ENCODE measurements around the gene ZMAT5. TPM values are rescaled to one million over a fixed set of nuclear protein-coding genes. Genes with fewer than 3 reads are reported as not detected.
A peak's percentile ranks its signal among the peaks of the same experiment; 100 is the strongest.

The ZMAT5 gene
- polyA plus RNA-seq, 5 donors, result 19.9 to 28.2 (median 21.9) TPM

- DNase-seq, result no peak
These were observed 75.0 kb downstream of the ZMAT5 start for GRCh38 chr22:29691636-29692326.

GRCh38 chr22:29690476-29690875, 76.3 kb downstream of the ZMAT5 start:
- DNase-seq, result no peak

GRCh38 chr22:29689880-29690213, 77.0 kb downstream of the ZMAT5 start:
- DNase-seq, result peak; percentile 34 to 50

- no peak for DNase-seq
These were observed 77.5 kb downstream of the ZMAT5 start for GRCh38 chr22:29689206-29689879.

GRCh38 chr22:29684244-29684643, 82.6 kb downstream of the ZMAT5 start:
- DNase-seq, result no peak

GRCh38 chr22:29683536-29683935, 83.3 kb downstream of the ZMAT5 start:
- DNase-seq, result no peak

Other genes starting within 250 kb of the ZMAT5 start
- 10 to 100 TPM; 27.2 to 45.9 (median 35.6) TPM for gene THOC5, start 213.2 kb downstream of the ZMAT5 start, polyA plus RNA-seq (ENCODE audit: insufficient read depth in 1 of 5, insufficient read length in 5 of 5, low replicate concordance in 1 of 5)
- gene NIPSNAP1, start 185.9 kb downstream of the ZMAT5 start, polyA plus RNA-seq (ENCODE audit: insufficient read depth in 1 of 5, insufficient read length in 5 of 5, low replicate concordance in 1 of 5), result 10 to 100 TPM; 68.7 to 80.6 (median 75.9) TPM
- gene NF2, start 163.4 kb downstream of the ZMAT5 start, polyA plus RNA-seq (ENCODE audit: insufficient read depth in 1 of 5, insufficient read length in 5 of 5, low replicate concordance in 1 of 5), result 10 to 100 TPM; 19.9 to 25.3 (median 22.7) TPM
- under 1 TPM; 0.10 to 0.28 (median 0.21) TPM for gene CABP7, start 47.0 kb downstream of the ZMAT5 start, polyA plus RNA-seq (ENCODE audit: insufficient read depth in 1 of 5, insufficient read length in 5 of 5, low replicate concordance in 1 of 5)
- gene UQCR10, start 362 bp upstream of the ZMAT5 start, polyA plus RNA-seq (ENCODE audit: insufficient read depth in 1 of 5, insufficient read length in 5 of 5, low replicate concordance in 1 of 5), result 100 to 1,000 TPM; 111 to 139 (median 121) TPM
- 10 to 100 TPM; 45.6 to 57.4 (median 51.9) TPM for gene ASCC2, start 71.3 kb upstream of the ZMAT5 start, polyA plus RNA-seq (ENCODE audit: insufficient read depth in 1 of 5, insufficient read length in 5 of 5, low replicate concordance in 1 of 5)
- gene MTMR3, start 116.2 kb upstream of the ZMAT5 start, polyA plus RNA-seq (ENCODE audit: insufficient read depth in 1 of 5, insufficient read length in 5 of 5, low replicate concordance in 1 of 5), result 10 to 100 TPM; 35.2 to 47.1 (median 42.1) TPM

Measured in right lung (tissue), 5 donors.